Pancreas (tissue), 8 donors: ENCODE data around the gene PRORP. TPM values are rescaled to one million over a fixed set of nuclear protein-coding genes. Genes with fewer than 3 reads are reported as not detected.

ENCODE experiments used
- polyA plus RNA-seq, 2 donors: library from polyadenylated mRNA; stranded (reverse); fragments of 200-250 nt; gene quantifications; one replicate each; pipeline ENCODE4 v1.2.3, GENCODE V29; 2013
- total RNA-seq, 6 donors: library from RNA; stranded (reverse); fragmentation: NEBNext Ultra II Directional in 4 of 6; extraction: Animal tissue kit (Norgen Biotek cat#: 25700) in 4 of 6; gene quantifications; one replicate each; pipeline versions ENCODE4 v1.2.1 to v1.2.4, GENCODE V29; 2021 to 2023
- donor health status: healthy with polysubstance abuse.
- donor health status: DM: no; HTN: no; CAD: no; lungs with moderate emphysema.
- donor health status: DM: no; HTN: no; CAD: no.
- donor health status: Bipolar disorder and iron deficiency.
- donor health status: DM: yes; HTN: yes; CAD: no.
- donor health status: DM: no; HTN: no; CAD: no.
- donor health status: DM: no; HTN: no; CAD: no.
- donor health status: DM: yes; HTN: yes; CAD: no.

PRORP gene
- total and polyA plus RNA-seq, 8 donors = 3.5 to 14.2 (median 6.4) TPM

Other genes starting within 250 kb of the PRORP start
- 10 to 100 TPM in 1 of 6 donors, 1 to 10 TPM in 5; 5.6 to 12.1 (median 7.2) TPM for gene BAZ1A, start 247.2 kb upstream of the PRORP start, total RNA-seq
- 1 to 10 TPM; 5.9 to 9.9 TPM for gene BAZ1A, start 247.2 kb upstream of the PRORP start, polyA plus RNA-seq
- 10 to 100 TPM; 23.1 to 42.2 (median 33.9) TPM for gene SRP54, start 139.6 kb upstream of the PRORP start, total RNA-seq
- gene SRP54, start 139.6 kb upstream of the PRORP start, polyA plus RNA-seq = 10 to 100 TPM; 20.9 to 37.1 TPM
- gene FAM177A1, start 76.3 kb upstream of the PRORP start, total RNA-seq = 10 to 100 TPM; 21.3 to 32.9 (median 31.9) TPM
- 10 to 100 TPM; 31.7 to 32.3 TPM for gene FAM177A1, start 76.3 kb upstream of the PRORP start, polyA plus RNA-seq
- gene PPP2R3C, start 562 bp upstream of the PRORP start, total RNA-seq = 10 to 100 TPM in 2 of 6 donors, 1 to 10 TPM in 4; 6.0 to 11.0 (median 7.5) TPM
- 10 to 100 TPM in 1 of 2 donors, 1 to 10 TPM in 1; 9.0 to 18.0 TPM for gene PPP2R3C, start 562 bp upstream of the PRORP start, polyA plus RNA-seq
- gene PSMA6, start 169.8 kb downstream of the PRORP start, total RNA-seq = 10 to 100 TPM; 41.4 to 71.3 (median 58.4) TPM
- gene PSMA6, start 169.8 kb downstream of the PRORP start, polyA plus RNA-seq = 10 to 100 TPM; 41.2 to 83.3 TPM